ENCODE results near the gene YIF1A. TPM values are rescaled to one million over a fixed set of nuclear protein-coding genes. Genes with fewer than 3 reads are reported as not detected.

YIF1A gene
- total and polyA plus RNA-seq, 2 experiments from 2014 or later, result 222 to 259 TPM

- Histone ChIP-seq H3K9me3 (ENCODE audit: low read depth) (no peaks in the 10 kb centered on the region), H3K9ac (no peak overlapping the region), H3K4me1 (ENCODE audit: insufficient read depth) (no peaks in the 10 kb centered on the region), H4K20me1 (ENCODE audit: insufficient read depth) (no peaks in the 10 kb centered on the region), H3K27me3 (replicated peaks; ENCODE audit: insufficient read depth) (no peaks in the 10 kb centered on the region), H3K36me3 (ENCODE audit: low read depth) (no peaks in the 10 kb centered on the region), H3K4me2 (ENCODE audit: unreplicated experiment) (no peak overlapping the region), H3F3A (ENCODE audit: insufficient read depth) (peaks cover 21% of the 10 kb centered on the region), H3K79me2 (ENCODE audit: insufficient read depth) (peaks cover 15% of the 10 kb centered on the region), H2AFZ (no peak overlapping the region), H3K9me2 (ENCODE audit: insufficient read depth) (no peaks in the 10 kb centered on the region), H3K27ac (no peak overlapping the region), H3K4me3 (no peak overlapping the region)
- no peak for TF ChIP-seq EZH2 (IDR thresholded peaks at IDR 0.05; ENCODE audit: insufficient read depth, poor library complexity, severe bottlenecking)
- TF ChIP-seq EZH2phosphoT487 (IDR thresholded peaks at IDR 0.05; ENCODE audit: insufficient read depth, low read depth), result no peak
- WGBS, 2 experiments (ENCODE audit: low coverage in 1 of 2, low lambda C conversion rate in 2 of 2, missing lambda C conversion rate in 2 of 2), result 49 to 52% methylated on average over 6 of the region's 6 CpGs
- in situ Hi-C loops (cut with MboI), result no loop called here
- DNase-seq, result peak; percentile 47
Measured at GRCh38 chr11:66281001-66281400, 7.9 kb downstream of the YIF1A start.

GRCh38 chr11:66280428-66280827, 8.5 kb downstream of the YIF1A start:
- H3K4me1 ChIP-seq (ENCODE audit: insufficient read depth), result no peaks in the 10 kb centered on the region
- no peaks in the 10 kb centered on the region for H3K36me3 ChIP-seq (ENCODE audit: low read depth)
- H3K79me2 ChIP-seq (ENCODE audit: insufficient read depth), result peaks cover 9% of the 10 kb centered on the region
- no peaks in the 10 kb centered on the region for H3K27me3 ChIP-seq (replicated peaks; ENCODE audit: insufficient read depth)
- no peak for TF ChIP-seq EZH2phosphoT487 (IDR thresholded peaks at IDR 0.05; ENCODE audit: insufficient read depth, low read depth)
- in situ Hi-C loops (cut with MboI), result no loop called here
- no peaks in the 10 kb centered on the region for H4K20me1 ChIP-seq (ENCODE audit: insufficient read depth)
- H3K4me3 ChIP-seq, result no peak overlapping the region
- no peak overlapping the region for H3K27ac ChIP-seq
- no peak overlapping the region for H3K9ac ChIP-seq
- H3K4me2 ChIP-seq (ENCODE audit: unreplicated experiment), result no peak overlapping the region
- peaks cover 21% of the 10 kb centered on the region for H3F3A ChIP-seq (ENCODE audit: insufficient read depth)
- DNase-seq, result no peak
- H3K9me3 ChIP-seq (ENCODE audit: low read depth), result no peaks in the 10 kb centered on the region
- WGBS, 2 experiments (ENCODE audit: low coverage in 1 of 2, low lambda C conversion rate in 2 of 2, missing lambda C conversion rate in 2 of 2), result 39 to 46% methylated on average over 12 to 14 of the region's 14 CpGs
- no peak overlapping the region for H2AFZ ChIP-seq
- H3K9me2 ChIP-seq (ENCODE audit: insufficient read depth), result no peaks in the 10 kb centered on the region

- Histone ChIP-seq H3K9ac (no peak overlapping the region), H2AFZ (no peak overlapping the region), H3K36me3 (ENCODE audit: low read depth) (0 out of 2 replicates have a peak, but pooled peaks cover under 1% of the 10 kb centered on the region), H4K20me1 (ENCODE audit: insufficient read depth) (no peaks in the 10 kb centered on the region), H3K9me2 (ENCODE audit: insufficient read depth) (no peaks in the 10 kb centered on the region), H3K4me3 (no peak overlapping the region), H3K27ac (no peak overlapping the region), H3K9me3 (ENCODE audit: low read depth) (no peaks in the 10 kb centered on the region), H3K79me2 (ENCODE audit: insufficient read depth) (no peaks in the 10 kb centered on the region), H3F3A (ENCODE audit: insufficient read depth) (peaks cover 21% of the 10 kb centered on the region), H3K4me2 (ENCODE audit: unreplicated experiment) (no peak overlapping the region), H3K4me1 (ENCODE audit: insufficient read depth) (no peaks in the 10 kb centered on the region), H3K27me3 (replicated peaks; ENCODE audit: insufficient read depth) (no peaks in the 10 kb centered on the region)
- no peak for TF ChIP-seq EZH2 (IDR thresholded peaks at IDR 0.05; ENCODE audit: insufficient read depth, poor library complexity, severe bottlenecking)
- no peak for TF ChIP-seq EZH2phosphoT487 (IDR thresholded peaks at IDR 0.05; ENCODE audit: insufficient read depth, low read depth)
- DNase-seq, result no peak
- in situ Hi-C loops (cut with MboI), result no loop called here
- WGBS, 2 experiments (ENCODE audit: low coverage in 1 of 2, low lambda C conversion rate in 2 of 2, missing lambda C conversion rate in 2 of 2), result 68 to 84% methylated on average over 4 to 15 of the region's 15 CpGs
Measured at GRCh38 chr11:66279092-66279734, 9.7 kb downstream of the YIF1A start.

- in situ Hi-C loops (cut with MboI), result no loop called here
- TF ChIP-seq EZH2phosphoT487 (IDR thresholded peaks at IDR 0.05; ENCODE audit: insufficient read depth, low read depth), result no peak
- no peak for TF ChIP-seq EZH2 (IDR thresholded peaks at IDR 0.05; ENCODE audit: insufficient read depth, poor library complexity, severe bottlenecking)
- Histone ChIP-seq H3K9me3 (ENCODE audit: low read depth) (no peaks in the 10 kb centered on the region), H3F3A (ENCODE audit: insufficient read depth) (peaks cover 21% of the 10 kb centered on the region), H3K9ac (no peak overlapping the region), H3K36me3 (ENCODE audit: low read depth) (peaks cover 7% of the 10 kb centered on the region; the same call in 1 of the 2 replicates), H3K4me2 (ENCODE audit: unreplicated experiment) (no peak overlapping the region), H2AFZ (no peak overlapping the region), H4K20me1 (ENCODE audit: insufficient read depth) (no peaks in the 10 kb centered on the region), H3K4me1 (ENCODE audit: insufficient read depth) (no peaks in the 10 kb centered on the region), H3K4me3 (no peak overlapping the region), H3K79me2 (ENCODE audit: insufficient read depth) (no peaks in the 10 kb centered on the region), H3K27ac (no peak overlapping the region), H3K27me3 (replicated peaks; ENCODE audit: insufficient read depth) (no peaks in the 10 kb centered on the region), H3K9me2 (ENCODE audit: insufficient read depth) (no peaks in the 10 kb centered on the region)
- DNase-seq, result peak; percentile 59
- WGBS, 2 experiments (ENCODE audit: low coverage in 1 of 2, low lambda C conversion rate in 2 of 2, missing lambda C conversion rate in 2 of 2), result 0 to 4% methylated on average over 16 to 22 of the region's 45 CpGs
Measured at GRCh38 chr11:66278363-66279091, 10.4 kb downstream of the YIF1A start.
